Measurements from ENCODE around the gene LPAR2.

DNA sequence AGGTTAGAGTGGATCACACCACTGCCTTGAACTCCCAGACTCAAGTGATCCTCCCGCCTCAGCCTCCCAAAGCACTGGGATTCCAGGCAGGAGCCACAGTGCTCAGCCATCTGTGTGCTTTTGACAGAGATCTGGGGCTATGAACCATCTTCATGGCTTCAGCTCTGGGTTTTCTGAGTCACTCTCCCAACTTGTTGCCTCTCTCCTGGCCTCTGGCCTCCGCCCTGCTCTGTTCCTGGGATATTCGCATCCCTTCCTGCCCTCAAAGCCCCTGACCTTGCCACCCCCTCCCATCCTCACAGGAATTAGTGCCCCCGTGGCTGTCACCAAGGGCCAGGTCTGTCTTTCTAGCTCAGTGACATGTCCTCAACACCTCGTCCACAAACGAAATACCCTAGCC is 21.1 kb upstream of the LPAR2 start:
- TF ChIP-seq, protein P1, sequence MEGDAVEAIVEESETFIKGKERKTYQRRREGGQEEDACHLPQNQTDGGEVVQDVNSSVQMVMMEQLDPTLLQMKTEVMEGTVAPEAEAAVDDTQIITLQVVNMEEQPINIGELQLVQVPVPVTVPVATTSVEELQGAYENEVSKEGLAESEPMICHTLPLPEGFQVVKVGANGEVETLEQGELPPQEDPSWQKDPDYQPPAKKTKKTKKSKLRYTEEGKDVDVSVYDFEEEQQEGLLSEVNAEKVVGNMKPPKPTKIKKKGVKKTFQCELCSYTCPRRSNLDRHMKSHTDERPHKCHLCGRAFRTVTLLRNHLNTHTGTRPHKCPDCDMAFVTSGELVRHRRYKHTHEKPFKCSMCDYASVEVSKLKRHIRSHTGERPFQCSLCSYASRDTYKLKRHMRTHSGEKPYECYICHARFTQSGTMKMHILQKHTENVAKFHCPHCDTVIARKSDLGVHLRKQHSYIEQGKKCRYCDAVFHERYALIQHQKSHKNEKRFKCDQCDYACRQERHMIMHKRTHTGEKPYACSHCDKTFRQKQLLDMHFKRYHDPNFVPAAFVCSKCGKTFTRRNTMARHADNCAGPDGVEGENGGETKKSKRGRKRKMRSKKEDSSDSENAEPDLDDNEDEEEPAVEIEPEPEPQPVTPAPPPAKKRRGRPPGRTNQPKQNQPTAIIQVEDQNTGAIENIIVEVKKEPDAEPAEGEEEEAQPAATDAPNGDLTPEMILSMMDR (conservative IDR thresholded peaks at IDR 0.05 in 1 of 2, IDR thresholded peaks at IDR 0.05 in 1 of 2; ENCODE audit: extremely low read depth in 1 of 2, insufficient read depth in 1 of 2, low read depth in 1 of 2, low read length in 2 of 2): no peak
- TF ChIP-seq EZH2 (IDR thresholded peaks at IDR 0.05; ENCODE audit: borderline replicate concordance, low read length): no peak

Measured in mammary epithelial cell (primary cell).